ENCODE results near the gene MOB2. TPM values are rescaled to one million over a fixed set of nuclear protein-coding genes. Genes with fewer than 3 reads are reported as not detected.

MOB2 gene
- total RNA-seq, 2 experiments from 2014 or later = 13.2 to 14.0 TPM

GRCh38 chr11:1457326-1457680 is 29.3 kb downstream of the MOB2 start:
- ChIA-PET POLR2A (no interaction called here), CTCF (no interaction called here)
- no peaks in the 10 kb centered on the region for H3K36me3 Mint-ChIP-seq (ENCODE audit: low read depth)
- no peaks in the 10 kb centered on the region for H3K9me3 Mint-ChIP-seq
- ATAC-seq (no peak), DNase-seq (no peak)
- H3K27me3 Mint-ChIP-seq = no peaks in the 10 kb centered on the region
- no peaks in the 10 kb centered on the region for H3K4me1 Mint-ChIP-seq (ENCODE audit: low read depth)
- H3K4me3 Mint-ChIP-seq = no peak overlapping the region
- no peak overlapping the region for H3K27ac Mint-ChIP-seq
- no peak for TF ChIP-seq CTCF (IDR thresholded peaks at IDR 0.05)
- intact Hi-C loops (cut with micrococcal nuclease) = no loop called here

- no peak overlapping the region for H3K4me3 Mint-ChIP-seq
- H3K27ac Mint-ChIP-seq = no peak overlapping the region
- DNase-seq = no peak
- intact Hi-C loops (cut with micrococcal nuclease) = no loop called here
- H3K36me3 Mint-ChIP-seq (ENCODE audit: low read depth) = no peaks in the 10 kb centered on the region
- TF ChIP-seq CTCF (IDR thresholded peaks at IDR 0.05) = no peak
- no peak for ATAC-seq
- H3K9me3 Mint-ChIP-seq = no peaks in the 10 kb centered on the region
- H3K27me3 Mint-ChIP-seq = no peaks in the 10 kb centered on the region
- POLR2A ChIA-PET = no interaction called here
- CTCF ChIA-PET = no interaction called here
- no peaks in the 10 kb centered on the region for H3K4me1 Mint-ChIP-seq (ENCODE audit: low read depth)
Observed at GRCh38 chr11:1456596-1457325, 29.8 kb downstream of the MOB2 start.

- H3K27me3 Mint-ChIP-seq = no peaks in the 10 kb centered on the region
- CTCF ChIA-PET = interaction anchor here (0.9 kb wide), 1 partner anchor 119 kb away, joined by 3 read pairs; no protein-coding TSS in a partner anchor
- H3K27ac Mint-ChIP-seq = no peak overlapping the region
- ATAC-seq = no peak
- no peak for DNase-seq
- intact Hi-C loops (cut with micrococcal nuclease) = no loop called here
- H3K4me3 Mint-ChIP-seq = no peak overlapping the region
- no peaks in the 10 kb centered on the region for H3K9me3 Mint-ChIP-seq
- POLR2A ChIA-PET = no interaction called here
- H3K4me1 Mint-ChIP-seq (ENCODE audit: low read depth) = no peaks in the 10 kb centered on the region
- H3K36me3 Mint-ChIP-seq (ENCODE audit: low read depth) = no peaks in the 10 kb centered on the region
- TF ChIP-seq CTCF (IDR thresholded peaks at IDR 0.05) = no peak
Observed at GRCh38 chr11:1456176-1456575, 30.4 kb downstream of the MOB2 start.

GRCh38 chr11:1455763-1456060 is 30.9 kb downstream of the MOB2 start:
- ATAC-seq = no peak
- Mint-ChIP-seq H3K4me1 (ENCODE audit: low read depth) (no peaks in the 10 kb centered on the region), H3K9me3 (no peaks in the 10 kb centered on the region), H3K36me3 (ENCODE audit: low read depth) (no peaks in the 10 kb centered on the region), H3K4me3 (no peak overlapping the region), H3K27ac (no peak overlapping the region), H3K27me3 (no peaks in the 10 kb centered on the region)
- no peak for TF ChIP-seq CTCF (IDR thresholded peaks at IDR 0.05)
- DNase-seq = no peak
- CTCF ChIA-PET = interaction anchor here (0.9 kb wide), 1 partner anchor 119 kb away, joined by 3 read pairs; no protein-coding TSS in a partner anchor
- intact Hi-C loops (cut with micrococcal nuclease) = no loop called here
- POLR2A ChIA-PET = no interaction called here

GRCh38 chr11:1455032-1455762 is 31.4 kb downstream of the MOB2 start:
- no peaks in the 10 kb centered on the region for H3K4me1 Mint-ChIP-seq (ENCODE audit: low read depth)
- H3K27ac Mint-ChIP-seq = no peak overlapping the region
- no peak overlapping the region for H3K4me3 Mint-ChIP-seq
- intact Hi-C loops (cut with micrococcal nuclease) = no loop called here
- H3K27me3 Mint-ChIP-seq = no peaks in the 10 kb centered on the region
- H3K9me3 Mint-ChIP-seq = no peaks in the 10 kb centered on the region
- H3K36me3 Mint-ChIP-seq (ENCODE audit: low read depth) = no peaks in the 10 kb centered on the region
- no peak for TF ChIP-seq CTCF (IDR thresholded peaks at IDR 0.05)
- ChIA-PET CTCF (interaction anchor here (0.9 kb wide), 1 partner anchor 119 kb away, joined by 3 read pairs; no protein-coding TSS in a partner anchor), POLR2A (no interaction called here)
- ATAC-seq (no peak), DNase-seq (no peak)
